GM12801 (cell line): ENCODE measurements around the gene CADPS2.

Experiments
- TF ChIP-seq, protein P1 (sequence below): IDR thresholded peaks from one replicate; pipeline ENCODE4 v1.5.1; 2011; ENCODE audit warnings: control low read depth; ENCODE audit not compliant: insufficient read length; ENCODE audit errors: extremely low read depth

The CADPS2 gene

GRCh38 chr7:122482212-122482611, 404.0 kb downstream of the CADPS2 start:
- TF ChIP-seq, protein P1, sequence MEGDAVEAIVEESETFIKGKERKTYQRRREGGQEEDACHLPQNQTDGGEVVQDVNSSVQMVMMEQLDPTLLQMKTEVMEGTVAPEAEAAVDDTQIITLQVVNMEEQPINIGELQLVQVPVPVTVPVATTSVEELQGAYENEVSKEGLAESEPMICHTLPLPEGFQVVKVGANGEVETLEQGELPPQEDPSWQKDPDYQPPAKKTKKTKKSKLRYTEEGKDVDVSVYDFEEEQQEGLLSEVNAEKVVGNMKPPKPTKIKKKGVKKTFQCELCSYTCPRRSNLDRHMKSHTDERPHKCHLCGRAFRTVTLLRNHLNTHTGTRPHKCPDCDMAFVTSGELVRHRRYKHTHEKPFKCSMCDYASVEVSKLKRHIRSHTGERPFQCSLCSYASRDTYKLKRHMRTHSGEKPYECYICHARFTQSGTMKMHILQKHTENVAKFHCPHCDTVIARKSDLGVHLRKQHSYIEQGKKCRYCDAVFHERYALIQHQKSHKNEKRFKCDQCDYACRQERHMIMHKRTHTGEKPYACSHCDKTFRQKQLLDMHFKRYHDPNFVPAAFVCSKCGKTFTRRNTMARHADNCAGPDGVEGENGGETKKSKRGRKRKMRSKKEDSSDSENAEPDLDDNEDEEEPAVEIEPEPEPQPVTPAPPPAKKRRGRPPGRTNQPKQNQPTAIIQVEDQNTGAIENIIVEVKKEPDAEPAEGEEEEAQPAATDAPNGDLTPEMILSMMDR = no peak

- TF ChIP-seq, protein P1 = no peak
These were observed 415.4 kb downstream of the CADPS2 start for GRCh38 chr7:122470859-122471258.

DNA sequence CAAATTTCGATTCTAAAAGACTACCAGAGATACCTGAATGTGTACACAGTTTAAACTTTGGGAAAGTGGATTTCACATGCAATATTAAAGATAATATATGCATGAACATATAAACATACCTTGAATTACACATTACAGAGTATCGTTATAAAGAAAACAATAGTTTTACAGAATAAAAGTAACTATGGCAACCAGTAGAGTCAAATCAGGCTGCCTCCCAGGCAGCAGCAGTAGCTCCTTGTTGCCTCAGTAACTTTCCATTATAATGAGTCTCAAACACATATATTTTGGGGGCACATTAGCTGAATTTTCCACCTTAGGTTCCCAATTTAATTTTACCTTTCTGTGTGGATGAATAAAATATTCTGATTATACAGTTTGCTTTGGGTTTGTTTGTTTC, 417.3 kb downstream of the CADPS2 start:
- TF ChIP-seq, protein P1 = no peak

- TF ChIP-seq, protein P1 = no peak
These were observed 418.4 kb downstream of the CADPS2 start for GRCh38 chr7:122467661-122468449.

- TF ChIP-seq, protein P1 = no peak
These were observed 421.0 kb downstream of the CADPS2 start for GRCh38 chr7:122465296-122465695.

DNA sequence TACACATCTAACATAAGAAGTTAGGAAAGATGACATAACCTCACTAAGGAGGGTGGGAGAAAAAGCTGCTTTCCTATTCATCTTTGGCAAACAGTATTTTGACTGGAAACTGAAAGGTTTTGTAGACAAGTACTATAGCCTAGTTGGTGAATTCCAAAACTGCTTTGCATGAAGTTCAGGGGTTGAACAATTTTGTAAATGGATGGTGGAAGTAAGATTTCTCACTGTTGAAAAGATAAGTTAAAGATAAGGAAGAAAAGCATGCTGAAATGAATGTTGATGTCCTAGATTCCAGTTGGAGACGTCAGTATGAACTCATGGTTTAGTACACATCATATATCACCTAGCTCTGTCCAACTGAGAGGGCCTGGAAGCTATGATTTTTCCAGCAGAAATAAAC, 422.6 kb downstream of the CADPS2 start:
- TF ChIP-seq, protein P1 = no peak

DNA sequence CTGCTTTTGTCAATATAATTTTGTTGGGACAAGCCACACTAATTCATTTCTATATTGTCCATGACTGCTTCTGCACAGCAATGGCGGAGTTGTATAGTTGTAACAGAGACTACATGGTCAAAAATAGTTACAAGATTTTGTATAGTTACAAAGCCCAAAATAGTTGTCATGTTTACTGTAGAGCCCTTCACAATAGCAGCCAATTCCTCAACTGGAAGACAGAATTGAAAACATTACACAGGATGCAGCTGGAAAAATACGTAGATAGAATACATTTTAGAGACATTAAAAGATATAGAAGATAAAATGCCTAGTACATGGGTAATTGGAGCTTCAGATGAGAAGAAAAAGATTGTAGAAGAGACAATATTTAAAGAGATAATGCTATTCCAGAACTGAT, 425.3 kb downstream of the CADPS2 start:
- TF ChIP-seq, protein P1 = no peak
